PC-3 (cell line): Measurements from ENCODE around the gene HBE1.

Source experiments
- EZH2 ChIP-seq: fragments of 300-600 bp; sonication (generic); IDR thresholded peaks from one replicate; pipeline ENCODE4 v1.6.1; 2017; ENCODE audit warnings: antibody characterized with exemption, mild to moderate bottlenecking, low read length; ENCODE audit not compliant: unreplicated experiment
- EZH2phosphoT487 ChIP-seq: fragments of 300-600 bp; sonication (generic); IDR thresholded peaks from 2 replicates; pipeline ENCODE4 v1.6.1; 2018; ENCODE audit warnings: mild to moderate bottlenecking, antibody characterized with exemption, low read length, borderline replicate concordance
- TF ChIP-seq, protein P1 (sequence below): fragments of 300-600 bp; sonication (generic); conservative IDR thresholded peaks from 2 replicates; pipeline ENCODE4 v1.5.1; 2017; ENCODE audit warnings: antibody characterized with exemption, low read depth, mild to moderate bottlenecking, low read length

DNA sequence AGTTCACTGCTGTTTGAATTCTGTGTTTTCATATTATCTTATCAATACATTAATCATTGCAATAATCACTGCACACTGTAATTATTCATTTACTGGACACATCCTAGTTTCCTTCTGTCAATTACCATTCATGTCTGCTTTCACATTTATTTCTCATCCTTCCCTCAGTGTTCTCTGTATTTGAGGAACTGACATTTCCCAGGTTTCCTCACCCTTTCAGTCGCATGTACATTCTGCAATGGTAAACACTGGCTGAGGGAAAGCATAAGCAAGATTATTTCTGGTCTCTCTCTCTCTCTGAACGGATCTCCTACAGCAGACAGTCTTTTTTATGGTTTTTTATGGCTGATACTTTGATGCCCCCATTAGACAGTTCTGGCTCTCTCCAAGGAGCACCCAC is 31.3 kb downstream of the HBE1 start:
- TF ChIP-seq, protein P1, sequence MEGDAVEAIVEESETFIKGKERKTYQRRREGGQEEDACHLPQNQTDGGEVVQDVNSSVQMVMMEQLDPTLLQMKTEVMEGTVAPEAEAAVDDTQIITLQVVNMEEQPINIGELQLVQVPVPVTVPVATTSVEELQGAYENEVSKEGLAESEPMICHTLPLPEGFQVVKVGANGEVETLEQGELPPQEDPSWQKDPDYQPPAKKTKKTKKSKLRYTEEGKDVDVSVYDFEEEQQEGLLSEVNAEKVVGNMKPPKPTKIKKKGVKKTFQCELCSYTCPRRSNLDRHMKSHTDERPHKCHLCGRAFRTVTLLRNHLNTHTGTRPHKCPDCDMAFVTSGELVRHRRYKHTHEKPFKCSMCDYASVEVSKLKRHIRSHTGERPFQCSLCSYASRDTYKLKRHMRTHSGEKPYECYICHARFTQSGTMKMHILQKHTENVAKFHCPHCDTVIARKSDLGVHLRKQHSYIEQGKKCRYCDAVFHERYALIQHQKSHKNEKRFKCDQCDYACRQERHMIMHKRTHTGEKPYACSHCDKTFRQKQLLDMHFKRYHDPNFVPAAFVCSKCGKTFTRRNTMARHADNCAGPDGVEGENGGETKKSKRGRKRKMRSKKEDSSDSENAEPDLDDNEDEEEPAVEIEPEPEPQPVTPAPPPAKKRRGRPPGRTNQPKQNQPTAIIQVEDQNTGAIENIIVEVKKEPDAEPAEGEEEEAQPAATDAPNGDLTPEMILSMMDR = no peak
- no peak for TF ChIP-seq EZH2
- no peak for TF ChIP-seq EZH2phosphoT487
